ENCODE data around the gene CTBP2. TPM values are rescaled to one million over a fixed set of nuclear protein-coding genes. Genes with fewer than 3 reads are reported as not detected.

CTBP2 gene
- total and polyA plus RNA-seq, 4 donors: 3.4 to 59.2 (median 5.5) TPM

GRCh38 chr10:124939290-124939689, 221.1 kb downstream of the CTBP2 start:
- Histone ChIP-seq H3K36me3 (ENCODE audit: control insufficient read depth in 4 of 4, insufficient read depth in 3 of 4, low read depth in 1 of 4, low read length in 3 of 4) (no peaks in the 10 kb centered on the region), H3K9ac (ENCODE audit: low read depth in 1 of 2, low read length in 2 of 2) (no peak overlapping the region), H3K4me1 (ENCODE audit: control insufficient read depth in 4 of 4, insufficient read depth in 4 of 4, low read length in 3 of 4) (peaks cover 19 to 38% (median 23%) of the 10 kb centered on the region in 4 donors), H3K4me3 (ENCODE audit: low read depth in 1 of 3, low read length in 3 of 3) (no peak overlapping the region), H3K9me3 (ENCODE audit: control insufficient read depth in 4 of 4, low read length in 3 of 4) (no peaks in the 10 kb centered on the region), H3K27ac (ENCODE audit: low read depth in 1 of 2, low read length in 2 of 2) (no peak overlapping the region), H3K27me3 (ENCODE audit: control insufficient read depth in 4 of 4, insufficient read depth in 4 of 4, low read length in 3 of 4) (no peaks in the 10 kb centered on the region)
- TF ChIP-seq HNF4A (conservative IDR thresholded peaks at IDR 0.05) (no peak), RXRA (IDR thresholded peaks at IDR 0.05) (no peak), RAD21 (IDR thresholded peaks at IDR 0.05) (no peak), GABPA (IDR thresholded peaks at IDR 0.05 in 1 of 2, conservative IDR thresholded peaks at IDR 0.05 in 1 of 2) (no peak), JUND (IDR thresholded peaks at IDR 0.05) (no peak), MAX (IDR thresholded peaks at IDR 0.05) (no peak), HNF4G (IDR thresholded peaks at IDR 0.05) (no peak), EGR1 (IDR thresholded peaks at IDR 0.05; ENCODE audit: low read depth in 2 of 2) (no peak), ZBTB33 (IDR thresholded peaks at IDR 0.05) (no peak), REST (IDR thresholded peaks at IDR 0.05) (no peak)
- 91% methylated on average over 1 of the region's 1 CpG for WGBS
- no peak for DNase-seq (ENCODE audit: low spot score)

GRCh38 chr10:124936813-124937212, 223.6 kb downstream of the CTBP2 start:
- Histone ChIP-seq H3K27me3 (ENCODE audit: control insufficient read depth in 4 of 4, insufficient read depth in 4 of 4, low read length in 3 of 4) (no peaks in the 10 kb centered on the region), H3K27ac (ENCODE audit: low read depth in 1 of 2, low read length in 2 of 2) (no peak overlapping the region), H3K9ac (ENCODE audit: low read depth in 1 of 2, low read length in 2 of 2) (no peak overlapping the region), H3K4me1 (ENCODE audit: control insufficient read depth in 4 of 4, insufficient read depth in 4 of 4, low read length in 3 of 4) (peaks cover 2 to 19% (median 6%) of the 10 kb centered on the region in 4 donors), H3K36me3 (ENCODE audit: control insufficient read depth in 4 of 4, insufficient read depth in 3 of 4, low read depth in 1 of 4, low read length in 3 of 4) (no peaks in the 10 kb centered on the region), H3K4me3 (ENCODE audit: low read depth in 1 of 3, low read length in 3 of 3) (no peak overlapping the region), H3K9me3 (ENCODE audit: control insufficient read depth in 4 of 4, low read length in 3 of 4) (no peaks in the 10 kb centered on the region)
- WGBS: 71% methylated on average over 7 of the region's 7 CpGs
- TF ChIP-seq ATF3 (IDR thresholded peaks at IDR 0.05): no peak
- TF ChIP-seq SP1 (IDR thresholded peaks at IDR 0.05): no peak
- no peak for TF ChIP-seq FOXA2 (IDR thresholded peaks at IDR 0.05)
- TF ChIP-seq CTCF (IDR thresholded peaks at IDR 0.05; ENCODE audit: low read depth, low read length, missing input control): no peak
- TF ChIP-seq TAF1 (conservative IDR thresholded peaks at IDR 0.05): no peak
- no peak for TF ChIP-seq NR2F2 (IDR thresholded peaks at IDR 0.05)
- TF ChIP-seq YY1 (IDR thresholded peaks at IDR 0.05): no peak
- TF ChIP-seq EGR1 (IDR thresholded peaks at IDR 0.05; ENCODE audit: low read depth in 2 of 2): no peak
- TF ChIP-seq JUND (IDR thresholded peaks at IDR 0.05): no peak
- no peak for TF ChIP-seq GABPA (IDR thresholded peaks at IDR 0.05 in 1 of 2, conservative IDR thresholded peaks at IDR 0.05 in 1 of 2)
- TF ChIP-seq RXRA (IDR thresholded peaks at IDR 0.05): no peak
- no peak for TF ChIP-seq ZBTB33 (IDR thresholded peaks at IDR 0.05)
- TF ChIP-seq HNF4A (conservative IDR thresholded peaks at IDR 0.05): no peak
- no peak for TF ChIP-seq HNF4G (IDR thresholded peaks at IDR 0.05)
- DNase-seq (ENCODE audit: low spot score): no peak
